Urinary bladder (tissue), 4 donors: Measurements from ENCODE around the gene PIANP. TPM values are rescaled to one million over a fixed set of nuclear protein-coding genes. Genes with fewer than 3 reads are reported as not detected.

Experiments
- DNase-seq: peaks from one replicate; pipeline ENCODE4 v3.0.0-alpha.2; 2015; ENCODE audit errors: extremely low spot score
- H3K27ac ChIP-seq: one replicate; pipeline ENCODE4 v1.5.1; 2013; ENCODE audit warnings: low read depth, mild to moderate bottlenecking, moderate library complexity
- H3K36me3 ChIP-seq: one replicate; pipeline ENCODE4 v1.6.1; 2013; ENCODE audit warnings: mild to moderate bottlenecking, moderate library complexity; ENCODE audit not compliant: insufficient read depth
- H3K4me1 ChIP-seq: one replicate; pipeline ENCODE4 v1.6.1; 2013; ENCODE audit warnings: mild to moderate bottlenecking, moderate library complexity; ENCODE audit not compliant: insufficient read depth
- H3K4me3 ChIP-seq: one replicate; pipeline ENCODE4 v1.5.1; 2013; ENCODE audit warnings: low read depth, low read length
- WGBS: extraction: QIAGEN DNeasy Blood & Tissue Kit; methylation state at CpG from one replicate; pipeline ENCODE4 v1.1.7; 2013; 5-methylcytosine and 5-hydroxymethylcytosine counted together
- polyA plus RNA-seq: library from polyadenylated mRNA; stranded (reverse); fragments of 200-250 nt; gene quantifications from one replicate; pipeline ENCODE4 v1.2.3, GENCODE V29; 2013
- small RNA-seq: library from RNA; depleted of rRNA; stranded (forward); fragments of <200 nt; gene quantifications from one replicate; pipeline ENCODE3, GENCODE V24; 2014
- total RNA-seq: library from RNA; depleted of rRNA; stranded (reverse); fragments of >200 nt; gene quantifications from one replicate; pipeline ENCODE4 v1.2.3, GENCODE V29; 2014
- donor health status: healthy with polysubstance abuse.
- donor health status: healthy.

The PIANP gene
- total and polyA plus RNA-seq, 2 donors, result 1.1 to 11.4 TPM

GRCh38 chr12:6644257-6644596 is 56.4 kb downstream of the PIANP start:
- H3K4me1 ChIP-seq, result peaks cover 1% of the 10 kb centered on the region
- DNase-seq, result no peak
- H3K4me3 ChIP-seq, result no peak overlapping the region
- 69% methylated on average over 6 of the region's 6 CpGs for WGBS
- no peaks in the 10 kb centered on the region for H3K36me3 ChIP-seq
- no peak overlapping the region for H3K27ac ChIP-seq

Small RNA genes lying within 50 kb of the gene (small RNA-seq; reads per million reads assigned to genes)
- not detected for gene RNU6-781P

Other genes with a start within 250 kb of the PIANP start
- gene TAPBPL, start 248.8 kb downstream of the PIANP start, total RNA-seq, result 11.1 TPM
- 21.8 TPM for gene TAPBPL, start 248.8 kb downstream of the PIANP start, polyA plus RNA-seq
- gene VAMP1, start 230.1 kb downstream of the PIANP start, total RNA-seq, result 11.5 TPM
- 16.7 TPM for gene VAMP1, start 230.1 kb downstream of the PIANP start, polyA plus RNA-seq
- gene MRPL51, start 207.6 kb downstream of the PIANP start, total RNA-seq, result 77.0 TPM
- gene MRPL51, start 207.6 kb downstream of the PIANP start, polyA plus RNA-seq, result 85.6 TPM
- 30.2 TPM for gene NCAPD2, start 206.7 kb downstream of the PIANP start, total RNA-seq
- gene NCAPD2, start 206.7 kb downstream of the PIANP start, polyA plus RNA-seq, result 19.0 TPM
- gene GAPDH, start 166.3 kb downstream of the PIANP start, total RNA-seq, result 1,141 TPM
- 3,231 TPM for gene GAPDH, start 166.3 kb downstream of the PIANP start, polyA plus RNA-seq
- gene IFFO1, start 144.8 kb downstream of the PIANP start, total RNA-seq, result 9.7 TPM
- 31.4 TPM for gene IFFO1, start 144.8 kb downstream of the PIANP start, polyA plus RNA-seq
- 9.0 TPM for gene NOP2, start 132.5 kb downstream of the PIANP start, total RNA-seq
- 18.7 TPM for gene NOP2, start 132.5 kb downstream of the PIANP start, polyA plus RNA-seq
- 142 TPM for gene CHD4, start 93.4 kb downstream of the PIANP start, total RNA-seq
- gene CHD4, start 93.4 kb downstream of the PIANP start, polyA plus RNA-seq, result 135 TPM
- gene LPAR5, start 64.9 kb downstream of the PIANP start, total RNA-seq, result 1.7 TPM
- 2.2 TPM for gene LPAR5, start 64.9 kb downstream of the PIANP start, polyA plus RNA-seq
- 1.1 TPM for gene ACRBP, start 53.4 kb downstream of the PIANP start, total RNA-seq
- 1.0 TPM for gene ACRBP, start 53.4 kb downstream of the PIANP start, polyA plus RNA-seq
- 66.2 TPM for gene ING4, start 37.7 kb downstream of the PIANP start, total RNA-seq
- gene ING4, start 37.7 kb downstream of the PIANP start, polyA plus RNA-seq, result 66.4 TPM
- 19.9 TPM for gene ZNF384, start 11.4 kb downstream of the PIANP start, total RNA-seq
- gene ZNF384, start 11.4 kb downstream of the PIANP start, polyA plus RNA-seq, result 49.0 TPM
- 35.6 TPM for gene COPS7A, start 23.2 kb upstream of the PIANP start, total RNA-seq
- gene COPS7A, start 23.2 kb upstream of the PIANP start, polyA plus RNA-seq, result 88.2 TPM
- gene MLF2, start 52.3 kb upstream of the PIANP start, total RNA-seq, result 51.0 TPM
- gene MLF2, start 52.3 kb upstream of the PIANP start, polyA plus RNA-seq, result 240 TPM
- 62.4 TPM for gene PTMS, start 65.5 kb upstream of the PIANP start, total RNA-seq
- 619 TPM for gene PTMS, start 65.5 kb upstream of the PIANP start, polyA plus RNA-seq
- gene LAG3, start 71.7 kb upstream of the PIANP start, total RNA-seq, result 0.21 TPM
- gene LAG3, start 71.7 kb upstream of the PIANP start, polyA plus RNA-seq, result 1.6 TPM
- 11.5 TPM for gene CD4, start 88.7 kb upstream of the PIANP start, total RNA-seq
- gene CD4, start 88.7 kb upstream of the PIANP start, polyA plus RNA-seq, result 21.5 TPM
- 6.4 TPM for gene GPR162, start 121.0 kb upstream of the PIANP start, total RNA-seq
- 18.4 TPM for gene GPR162, start 121.0 kb upstream of the PIANP start, polyA plus RNA-seq
- gene P3H3, start 127.6 kb upstream of the PIANP start, total RNA-seq, result 40.1 TPM
- gene P3H3, start 127.6 kb upstream of the PIANP start, polyA plus RNA-seq, result 46.3 TPM
- 2.5 TPM for gene GNB3, start 140.1 kb upstream of the PIANP start, total RNA-seq
- 4.6 TPM for gene GNB3, start 140.1 kb upstream of the PIANP start, polyA plus RNA-seq
- gene CDCA3, start 150.5 kb upstream of the PIANP start, total RNA-seq, result 12.3 TPM
- gene CDCA3, start 150.5 kb upstream of the PIANP start, polyA plus RNA-seq, result 1.0 TPM
- gene USP5, start 151.3 kb upstream of the PIANP start, total RNA-seq, result 29.0 TPM
- 60.1 TPM for gene USP5, start 151.3 kb upstream of the PIANP start, polyA plus RNA-seq
- 331 TPM for gene TPI1, start 166.7 kb upstream of the PIANP start, total RNA-seq
- gene TPI1, start 166.7 kb upstream of the PIANP start, polyA plus RNA-seq, result 708 TPM
- 3.2 TPM for gene SPSB2, start 172.5 kb upstream of the PIANP start, total RNA-seq
- gene SPSB2, start 172.5 kb upstream of the PIANP start, polyA plus RNA-seq, result 12.3 TPM
- 9.2 TPM for gene LRRC23, start 204.0 kb upstream of the PIANP start, total RNA-seq
- 9.4 TPM for gene LRRC23, start 204.0 kb upstream of the PIANP start, polyA plus RNA-seq
- 9.7 TPM for gene ENO2, start 213.8 kb upstream of the PIANP start, total RNA-seq
- 68.4 TPM for gene ENO2, start 213.8 kb upstream of the PIANP start, polyA plus RNA-seq
- 18.2 TPM for gene ATN1, start 227.1 kb upstream of the PIANP start, total RNA-seq
- 151 TPM for gene ATN1, start 227.1 kb upstream of the PIANP start, polyA plus RNA-seq
- gene RNU7-1, start 243.0 kb upstream of the PIANP start, total RNA-seq, result not detected
- gene RNU7-1, start 243.0 kb upstream of the PIANP start, polyA plus RNA-seq, result not detected
- 182 TPM for gene C12orf57, start 243.2 kb upstream of the PIANP start, total RNA-seq
- 566 TPM for gene C12orf57, start 243.2 kb upstream of the PIANP start, polyA plus RNA-seq